Breast epithelium (tissue), 3 donors: ENCODE data around the gene RNU6-9.

ENCODE experiments used
- CTCF ChIP-seq, 3 donors: fragments of 450-650 bp; IDR thresholded peaks; one replicate each; pipeline ENCODE4 v1.5.1; 2016 to 2017; ENCODE audit warnings: antibody characterized with exemption in 3 of 3, mild to moderate bottlenecking in 3 of 3, moderate library complexity in 3 of 3
- POLR2A ChIP-seq: fragments of 450-650 bp; IDR thresholded peaks from one replicate; pipeline ENCODE4 v1.6.1; 2016; ENCODE audit warnings: antibody characterized with exemption, mild to moderate bottlenecking, moderate library complexity
- POLR2AphosphoS5 ChIP-seq, 3 donors: sonication (generic); formaldehyde crosslinking; IDR thresholded peaks; one replicate each; pipeline ENCODE4 v1.6.1; 2017; ENCODE audit warnings: antibody characterized with exemption in 3 of 3

GRCh38 chr19:885536-886224 lies 7.6 kb upstream of the RNU6-9 start:
- TF ChIP-seq CTCF (IDR thresholded peaks at IDR 0.05) (no peak), POLR2A (no peak), POLR2AphosphoS5 (IDR thresholded peaks at IDR 0.05) (no peak)
